PC-9 (cell line): ENCODE results near the gene MOGAT2.

ENCODE experiments used
- EZH2 ChIP-seq: fragments of 200-600 bp; sonication (generic); IDR thresholded peaks from 2 replicates; pipeline ENCODE4 v1.8.0; 2017; ENCODE audit warnings: antibody characterized with exemption, low read depth
- TF ChIP-seq, protein P1 (sequence below): fragments of 200-600 bp; sonication (generic); conservative IDR thresholded peaks from 2 replicates; pipeline ENCODE4 v1.6.1; 2017; ENCODE audit warnings: mixed run types, antibody characterized with exemption, mild to moderate bottlenecking, moderate library complexity

DNA sequence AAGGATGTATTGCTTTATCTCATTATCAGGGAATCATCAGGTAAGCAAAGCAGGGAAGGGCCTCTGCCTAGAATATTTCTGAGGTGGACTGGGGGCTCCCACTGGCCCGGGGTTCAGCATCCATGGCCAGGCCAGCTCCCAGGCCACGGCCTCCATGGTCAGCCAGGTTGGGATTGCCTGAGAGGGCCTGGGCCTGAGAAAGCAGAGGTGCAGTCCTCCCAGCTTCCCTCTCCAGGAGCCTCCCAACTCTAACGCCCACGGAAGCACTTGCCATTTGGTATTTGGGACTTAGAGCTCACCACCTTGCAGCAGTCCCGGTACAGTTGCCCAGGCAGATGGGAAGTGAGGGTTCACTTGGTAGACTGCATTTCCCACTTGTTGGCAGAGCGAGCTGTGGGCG is 63.7 kb downstream of the MOGAT2 start:
- TF ChIP-seq, protein P1, sequence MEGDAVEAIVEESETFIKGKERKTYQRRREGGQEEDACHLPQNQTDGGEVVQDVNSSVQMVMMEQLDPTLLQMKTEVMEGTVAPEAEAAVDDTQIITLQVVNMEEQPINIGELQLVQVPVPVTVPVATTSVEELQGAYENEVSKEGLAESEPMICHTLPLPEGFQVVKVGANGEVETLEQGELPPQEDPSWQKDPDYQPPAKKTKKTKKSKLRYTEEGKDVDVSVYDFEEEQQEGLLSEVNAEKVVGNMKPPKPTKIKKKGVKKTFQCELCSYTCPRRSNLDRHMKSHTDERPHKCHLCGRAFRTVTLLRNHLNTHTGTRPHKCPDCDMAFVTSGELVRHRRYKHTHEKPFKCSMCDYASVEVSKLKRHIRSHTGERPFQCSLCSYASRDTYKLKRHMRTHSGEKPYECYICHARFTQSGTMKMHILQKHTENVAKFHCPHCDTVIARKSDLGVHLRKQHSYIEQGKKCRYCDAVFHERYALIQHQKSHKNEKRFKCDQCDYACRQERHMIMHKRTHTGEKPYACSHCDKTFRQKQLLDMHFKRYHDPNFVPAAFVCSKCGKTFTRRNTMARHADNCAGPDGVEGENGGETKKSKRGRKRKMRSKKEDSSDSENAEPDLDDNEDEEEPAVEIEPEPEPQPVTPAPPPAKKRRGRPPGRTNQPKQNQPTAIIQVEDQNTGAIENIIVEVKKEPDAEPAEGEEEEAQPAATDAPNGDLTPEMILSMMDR = no peak
- TF ChIP-seq EZH2 = no peak
